HG03103 (cell line): Measurements from ENCODE around the gene MED14.
A peak's percentile ranks its signal among the peaks of the same experiment; 100 is the strongest.

Source experiments
- ATAC-seq: cut with Tn5 transposase; IDR thresholded peaks from one replicate; pipeline ENCODE4 v1.9.1; 2021; ENCODE audit warnings: low read depth; ENCODE audit not compliant: unreplicated experiment

The MED14 gene

DNA sequence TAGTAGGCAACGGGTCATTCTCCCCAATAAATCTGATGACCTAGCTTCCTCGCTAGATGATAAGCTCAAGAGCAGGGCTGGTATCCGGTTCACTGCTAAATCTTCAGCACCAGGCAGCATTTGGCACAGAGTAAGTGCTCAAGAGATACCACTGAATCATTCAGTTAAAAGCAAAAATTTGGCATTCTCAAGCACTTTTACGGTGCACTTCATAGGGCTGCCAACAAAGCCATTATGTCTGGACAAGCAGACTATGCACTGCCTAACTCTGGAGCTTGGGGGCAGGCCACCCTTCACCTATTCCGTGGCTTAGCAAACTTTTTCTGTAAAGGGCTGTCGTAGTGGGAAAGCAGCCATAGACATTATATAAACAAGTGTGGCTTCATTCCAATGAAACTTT is 64.2 kb downstream of the MED14 start:
- ATAC-seq, result no peak

DNA sequence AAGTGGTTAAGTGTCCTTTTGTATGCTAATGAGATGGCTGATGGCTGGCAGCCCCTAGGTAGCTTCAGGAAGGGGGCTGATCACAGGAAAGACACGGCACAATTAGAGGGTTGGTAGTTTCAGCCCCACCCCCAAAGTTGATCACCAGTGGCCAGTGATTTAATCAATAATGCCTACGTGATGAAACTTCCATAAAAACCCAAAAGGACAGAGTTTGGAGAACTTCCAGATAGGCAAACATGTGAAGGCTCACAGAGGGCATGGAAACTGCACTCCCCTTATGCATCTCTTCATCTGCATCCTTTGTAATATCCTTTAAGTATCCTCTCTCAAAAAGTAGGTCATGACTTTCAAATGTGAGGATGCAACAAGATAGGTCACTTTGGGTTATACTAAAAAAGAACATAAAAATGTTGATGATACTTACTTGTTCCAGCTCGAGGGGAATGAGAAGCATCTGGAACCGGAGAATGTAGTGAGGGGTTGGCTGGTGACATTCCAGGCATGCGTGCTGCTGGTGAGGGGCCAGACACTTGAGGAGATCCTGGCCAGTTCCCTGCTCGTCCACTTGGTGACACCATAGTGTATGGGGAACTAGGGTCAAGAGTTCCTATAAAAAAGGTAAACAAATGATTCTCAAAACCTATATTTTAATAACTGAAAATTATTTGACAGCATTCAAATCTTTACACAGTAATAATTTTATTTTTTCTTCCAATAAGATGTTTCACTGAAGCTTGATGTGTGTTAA is 71.3 kb downstream of the MED14 start:
- ATAC-seq, result no peak

DNA sequence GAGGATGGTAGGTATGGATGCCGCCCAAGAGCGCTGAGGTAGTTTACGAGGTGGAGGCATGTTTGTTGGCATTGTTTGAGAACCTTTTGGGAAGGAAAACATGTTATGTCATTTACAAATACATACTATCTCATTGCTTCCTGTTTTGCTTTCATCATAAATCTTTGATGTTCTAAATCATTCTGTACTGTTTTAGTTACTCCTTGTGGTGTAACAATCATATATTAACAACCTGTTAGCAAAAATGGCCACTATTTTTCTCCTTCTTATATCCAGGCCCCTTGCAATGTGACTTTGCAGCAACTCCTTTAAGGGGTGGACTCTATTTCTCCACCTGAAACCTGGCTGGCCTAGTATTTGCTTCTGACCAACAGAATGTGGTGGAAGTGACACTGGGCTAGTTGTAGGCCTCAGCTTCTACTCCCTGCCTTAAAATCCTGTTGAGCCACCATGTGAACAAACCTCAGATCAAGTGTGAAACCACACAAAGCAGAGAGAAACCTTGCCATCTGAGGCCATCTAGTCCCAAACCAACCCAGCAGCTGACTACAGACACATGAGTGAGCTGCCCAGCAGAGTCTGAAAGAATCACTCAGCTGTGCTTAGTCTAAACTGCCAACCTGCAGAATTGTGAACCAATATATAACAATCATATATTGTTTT is 72.1 kb downstream of the MED14 start:
- ATAC-seq, result no peak

DNA sequence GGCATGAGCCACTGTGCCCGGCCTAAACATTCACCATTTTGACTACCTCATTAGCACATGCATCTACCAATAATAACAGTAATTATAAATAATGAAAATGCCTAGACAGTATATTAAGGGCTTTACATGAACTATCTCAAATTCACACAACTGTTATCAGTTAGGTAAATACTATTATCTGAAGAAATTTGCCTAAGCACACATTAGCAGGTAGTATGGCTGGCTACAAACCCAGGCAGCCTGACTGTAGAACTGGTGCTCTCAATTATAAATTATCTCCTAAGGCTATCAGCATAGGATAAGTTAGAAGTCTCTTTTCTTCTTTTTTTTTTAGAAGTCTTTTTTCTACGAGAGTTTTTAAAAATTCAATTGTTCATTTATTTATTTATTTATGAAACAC is 73.9 kb downstream of the MED14 start:
- ATAC-seq, result no peak

DNA sequence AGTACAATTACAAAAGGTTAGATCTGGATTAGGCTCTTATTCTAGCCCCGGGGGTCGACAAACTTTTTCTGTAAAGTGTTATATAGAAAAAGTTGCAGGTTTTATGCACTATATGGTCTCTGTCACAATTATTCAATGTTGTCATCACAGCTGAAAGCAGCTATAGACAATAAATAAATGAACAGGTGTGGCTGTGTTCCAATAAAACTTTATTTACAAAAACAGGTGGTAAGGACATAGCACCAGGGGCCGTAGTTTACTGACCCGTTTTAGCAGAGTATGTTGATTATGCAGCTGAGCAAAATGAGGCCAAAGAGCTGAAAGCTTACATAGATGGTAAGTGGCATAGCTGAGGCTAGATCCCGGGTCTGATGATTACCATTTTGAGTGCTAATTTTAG is 75.0 kb downstream of the MED14 start:
- no peak for ATAC-seq

DNA sequence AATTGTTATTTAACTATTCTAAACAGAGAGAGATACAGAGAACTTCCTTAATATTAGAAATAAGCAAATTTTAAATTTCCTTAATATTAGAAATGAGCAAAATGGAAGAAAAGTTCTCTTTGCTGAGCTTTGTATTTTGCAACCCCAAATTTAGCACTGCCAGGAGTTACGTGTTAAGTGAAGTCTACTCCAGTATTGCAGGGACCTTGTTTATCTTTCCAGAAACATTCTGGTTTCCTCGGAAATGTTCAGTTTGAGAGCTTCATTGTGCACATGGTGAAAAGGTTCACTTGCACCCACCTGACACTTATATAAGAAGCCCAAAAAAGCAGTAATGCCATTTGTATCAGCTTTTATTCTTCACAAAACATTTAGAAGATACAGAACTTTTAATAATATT is 81.8 kb downstream of the MED14 start:
- no peak for ATAC-seq

DNA sequence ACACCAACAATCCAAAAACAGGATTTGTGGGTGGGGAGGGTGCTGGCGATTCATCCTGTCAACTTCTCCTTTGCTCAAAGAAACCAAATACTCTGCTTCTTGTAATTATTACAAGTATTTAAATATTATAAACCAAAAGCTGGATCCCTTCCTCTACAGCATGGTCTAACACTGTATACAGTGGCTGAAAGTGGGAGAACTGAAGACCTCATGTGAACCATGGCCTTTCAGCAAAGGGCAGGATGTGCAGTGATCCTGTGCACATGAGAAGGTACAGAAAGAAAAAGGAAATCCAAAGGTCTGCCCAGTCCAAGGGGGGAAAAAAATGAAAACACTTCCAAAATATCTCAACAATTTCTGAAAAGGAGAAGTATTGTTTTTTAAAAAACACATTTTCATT is 82.7 kb downstream of the MED14 start:
- ATAC-seq, result no peak

DNA sequence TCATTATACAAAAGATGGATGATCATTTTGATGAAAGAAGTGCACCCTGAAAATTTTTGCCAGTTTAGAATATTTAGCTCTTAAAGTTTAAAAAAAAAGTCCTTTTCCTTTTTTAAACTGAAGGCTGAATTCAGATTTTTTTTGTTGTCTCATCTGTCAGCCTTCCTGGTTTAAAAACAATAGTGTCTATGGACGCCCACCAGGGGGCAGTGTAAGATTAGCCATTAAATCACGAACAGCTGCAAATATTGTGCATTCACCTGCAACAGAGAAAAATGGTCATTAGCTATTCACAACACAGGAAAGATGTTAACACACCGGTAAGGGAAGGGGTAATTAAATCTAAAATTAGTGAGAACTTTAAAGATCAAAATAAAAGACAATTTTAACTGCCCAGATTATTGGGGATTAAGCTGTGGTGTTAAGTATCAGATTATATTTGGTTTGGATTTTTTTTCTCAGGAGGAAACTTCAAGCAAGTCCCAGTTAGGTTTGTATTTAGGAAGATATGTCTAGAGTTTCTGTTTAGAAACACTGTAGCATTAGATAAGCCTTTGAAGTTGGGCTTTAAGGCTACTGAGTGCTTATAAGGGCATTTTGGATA is 83.6 kb downstream of the MED14 start:
- ATAC-seq, result no peak

DNA sequence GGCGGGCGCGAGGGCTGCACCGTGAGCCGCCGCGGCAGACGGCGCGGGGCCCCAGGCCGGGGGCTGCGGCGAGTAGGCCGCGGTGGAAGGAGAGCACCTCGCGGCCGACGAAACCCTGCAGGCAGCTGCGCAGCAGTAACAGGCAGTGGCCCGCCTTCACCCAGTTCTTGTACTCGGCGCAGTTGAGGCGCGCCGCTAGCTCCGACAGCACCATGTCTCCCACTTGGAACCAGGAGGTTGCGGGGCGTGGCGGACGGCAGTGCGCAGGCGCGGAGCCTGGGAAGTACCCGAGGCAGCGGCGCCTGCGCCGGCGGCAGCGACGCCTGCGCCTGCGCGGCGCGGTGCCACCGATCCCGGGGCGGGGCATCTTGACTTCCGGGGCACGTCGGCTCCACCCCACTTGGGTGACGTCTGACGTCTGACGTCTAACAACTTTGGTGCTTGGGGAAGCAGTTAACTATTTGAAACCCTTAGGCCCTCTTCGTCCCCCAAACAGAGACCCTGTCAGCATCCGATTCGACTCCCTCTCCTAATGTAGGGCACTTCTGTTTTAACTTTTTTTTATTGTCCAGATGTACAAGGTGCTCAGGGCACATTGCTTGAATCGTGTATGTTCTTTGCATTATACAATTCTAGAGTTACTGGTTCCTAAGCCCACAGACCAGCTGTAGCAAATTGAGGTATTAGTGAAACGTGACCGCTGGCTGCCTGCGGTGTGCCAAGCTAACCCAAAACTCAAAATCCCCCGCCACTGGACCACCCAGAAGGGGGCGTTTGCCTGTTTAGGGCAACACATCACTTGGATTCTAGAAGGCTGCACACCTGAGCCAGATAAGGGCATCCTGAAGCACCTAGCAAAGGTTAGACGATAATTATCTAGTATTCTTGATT is 87.8 kb downstream of the MED14 start, which contains the start of gene CXorf38:
TSS of gene CXorf38 (minus strand) at position 255 of the 891 bp plus-strand sequence. CDS start at position 214, 41 bp downstream.
- peak; percentile 66 for ATAC-seq

DNA sequence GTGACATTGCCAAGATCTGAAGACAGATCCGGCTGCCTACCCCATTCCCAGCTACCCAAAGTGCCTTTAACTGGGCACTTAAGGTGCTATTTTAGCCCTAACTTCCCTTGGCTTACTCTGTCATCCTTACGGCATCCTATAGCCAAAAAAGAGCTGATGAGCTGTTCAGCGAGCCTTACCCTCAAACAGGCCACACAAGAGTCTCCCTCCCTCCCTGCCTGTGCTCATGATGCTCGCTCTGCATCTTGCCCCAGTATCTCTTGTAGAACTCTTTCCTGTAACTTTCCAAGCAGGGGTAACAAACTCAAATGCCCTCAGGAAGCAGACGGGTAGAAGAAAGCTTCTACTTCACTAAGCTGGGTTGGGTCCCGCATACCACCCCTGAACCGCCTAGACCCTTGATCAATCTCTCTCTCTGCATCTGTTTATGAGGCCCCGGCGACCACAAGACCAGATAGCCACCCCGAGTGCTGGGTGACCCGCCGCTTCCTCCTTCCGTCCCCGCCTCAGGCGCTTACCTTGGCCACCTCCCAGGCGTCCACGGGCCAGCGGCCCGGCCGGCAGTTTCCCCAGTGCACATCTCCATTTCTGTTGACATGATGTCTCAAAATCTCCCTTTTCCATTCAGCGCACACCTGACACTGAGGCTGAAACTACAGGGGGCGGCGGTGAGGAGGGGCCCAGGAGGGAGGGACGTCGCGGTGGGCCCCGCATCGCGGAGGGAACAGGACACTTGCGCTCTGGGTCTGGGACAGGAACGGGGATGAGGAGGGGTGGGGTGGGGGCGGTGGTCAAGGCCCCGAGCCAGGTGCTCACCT is 88.6 kb downstream of the MED14 start:
- ATAC-seq, result peak; percentile 21

DNA sequence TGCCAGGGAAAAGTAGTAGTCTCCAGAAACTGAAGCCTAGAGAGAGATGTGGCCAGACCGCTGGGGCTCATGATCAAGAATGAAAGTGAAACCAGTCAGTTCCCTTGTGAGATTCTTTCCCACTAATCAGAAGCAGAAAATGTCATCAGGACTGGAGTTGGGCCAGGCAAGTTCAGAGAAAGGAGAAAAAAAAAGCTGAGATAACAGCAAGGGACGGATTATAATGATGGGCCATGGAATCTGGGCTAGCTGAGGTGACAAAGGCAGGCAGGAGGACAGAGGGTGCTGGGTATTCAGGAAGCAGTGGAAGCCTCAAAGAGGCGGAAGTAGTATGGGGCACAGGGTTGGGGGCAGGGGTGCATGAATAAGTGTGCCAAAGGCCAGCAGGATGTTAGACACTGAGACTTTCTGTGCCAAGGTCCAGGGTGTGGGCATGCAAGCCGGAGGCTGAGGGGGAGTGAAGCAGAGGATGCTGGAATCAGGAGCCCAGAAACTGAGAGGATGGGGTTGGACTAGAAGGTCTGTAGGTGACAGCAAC is 90.5 kb downstream of the MED14 start:
- ATAC-seq, result no peak

DNA sequence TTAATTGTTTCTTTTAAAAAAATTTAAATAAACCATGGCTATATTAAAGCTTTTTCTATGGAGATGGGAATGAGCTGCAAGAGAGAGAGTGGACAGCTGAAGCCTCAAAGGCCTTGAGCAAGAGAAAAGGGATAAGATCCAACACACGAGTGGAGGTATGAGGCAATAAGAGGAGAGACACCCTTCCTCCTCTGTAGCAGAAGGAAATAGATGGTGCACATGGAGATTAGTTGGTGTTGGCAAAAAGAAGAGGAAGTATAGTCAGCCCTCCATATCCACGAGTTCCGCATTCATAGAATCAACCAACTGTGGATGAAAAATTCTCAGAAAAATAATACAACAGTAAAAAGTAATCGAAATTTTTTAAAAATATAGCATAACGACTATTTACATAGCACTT is 91.2 kb downstream of the MED14 start:
- no peak for ATAC-seq

DNA sequence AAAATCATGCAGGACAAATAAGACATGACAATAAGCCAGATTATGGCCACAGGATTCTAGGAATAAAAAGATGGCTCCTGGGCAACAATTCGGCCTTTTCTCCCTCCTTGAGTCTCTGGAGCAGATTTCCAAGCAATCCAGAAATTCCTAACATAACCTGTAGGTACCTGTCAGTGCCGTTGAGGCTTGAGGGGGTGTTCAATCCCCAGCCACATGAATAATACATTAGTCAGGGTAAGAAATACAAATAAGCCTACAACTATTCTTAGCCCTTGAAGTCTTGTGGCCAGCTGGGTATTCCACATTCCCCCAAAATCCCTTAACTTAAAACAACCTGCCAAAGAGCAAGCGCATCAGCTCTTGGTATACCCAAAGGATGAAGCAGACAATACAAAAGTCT is 97.7 kb downstream of the MED14 start:
- ATAC-seq, result no peak

DNA sequence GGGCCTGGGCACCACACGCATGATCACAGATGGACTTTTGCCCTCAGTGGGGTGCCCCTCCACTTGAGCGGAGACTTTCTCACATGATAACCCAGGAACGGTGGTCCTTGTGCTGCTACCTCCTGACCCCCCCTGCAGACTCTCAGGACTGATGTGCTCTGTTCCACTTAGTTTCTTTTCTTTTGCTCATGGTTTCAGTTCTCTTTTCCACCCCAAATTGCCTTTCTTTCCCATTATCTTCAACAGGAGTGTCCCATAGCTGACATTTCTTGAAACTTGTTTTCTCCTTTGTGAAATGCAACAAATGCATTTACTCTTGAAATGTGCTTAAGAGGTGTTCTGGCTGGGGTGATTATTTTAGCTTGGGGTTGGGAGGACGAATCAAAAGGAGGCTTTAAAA is 103.1 kb downstream of the MED14 start:
- no peak for ATAC-seq

DNA sequence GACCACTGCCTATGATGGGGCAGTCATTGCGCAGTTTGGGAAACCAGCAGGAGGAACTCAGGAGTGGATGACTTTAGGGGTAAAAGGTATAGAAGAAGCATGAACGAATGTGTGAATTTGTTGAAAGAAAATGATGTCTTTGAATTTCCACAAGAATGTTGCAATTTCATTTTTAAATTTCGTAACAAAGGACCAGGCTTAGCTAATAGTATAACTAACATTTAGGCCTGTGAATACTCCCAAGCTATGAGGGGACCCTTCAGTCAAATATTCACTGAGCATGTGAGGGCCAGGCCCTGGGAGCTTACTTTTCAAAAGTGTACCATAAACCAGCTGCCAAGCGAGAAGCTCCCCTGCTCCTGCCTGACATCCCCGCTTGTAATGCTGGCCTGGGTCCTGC is 106.8 kb downstream of the MED14 start:
- ATAC-seq, result no peak

DNA sequence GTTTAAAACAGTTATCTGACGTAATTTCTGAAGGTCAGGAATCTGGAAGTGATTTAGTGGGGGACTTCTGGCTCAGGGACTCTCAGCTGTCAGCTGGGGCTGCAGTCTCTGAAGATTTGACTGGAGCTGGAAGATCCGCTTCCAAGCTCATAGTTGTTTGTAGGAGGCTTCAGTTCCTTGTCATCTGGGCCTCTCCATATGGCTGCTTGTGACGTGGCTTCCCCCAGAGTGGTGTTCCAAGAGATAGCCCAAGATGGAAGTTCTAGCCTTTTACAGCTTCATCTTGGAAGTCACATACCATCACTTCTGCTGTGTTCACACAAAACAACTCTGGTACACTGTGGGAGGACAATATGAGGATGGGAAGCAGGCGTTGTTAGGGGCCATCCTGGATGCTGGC is 110.0 kb downstream of the MED14 start:
- no peak for ATAC-seq

DNA sequence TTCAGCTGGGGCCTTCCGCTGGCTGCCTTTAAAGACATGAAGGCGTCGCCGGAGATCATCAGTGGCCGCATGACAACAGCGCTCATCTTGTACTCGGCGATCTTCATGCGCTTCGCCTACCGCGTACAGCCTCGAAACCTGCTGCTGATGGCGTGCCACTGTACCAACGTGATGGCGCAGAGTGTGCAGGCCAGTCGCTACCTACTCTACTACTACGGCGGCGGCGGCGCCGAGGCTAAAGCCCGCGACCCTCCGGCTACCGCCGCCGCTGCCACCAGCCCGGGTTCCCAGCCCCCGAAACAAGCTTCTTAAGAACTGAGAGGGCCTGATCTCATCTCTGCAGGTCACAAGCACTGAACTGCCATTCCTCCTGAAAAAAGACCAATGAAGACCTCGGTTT is 111.7 kb downstream of the MED14 start:
- ATAC-seq, result no peak

DNA sequence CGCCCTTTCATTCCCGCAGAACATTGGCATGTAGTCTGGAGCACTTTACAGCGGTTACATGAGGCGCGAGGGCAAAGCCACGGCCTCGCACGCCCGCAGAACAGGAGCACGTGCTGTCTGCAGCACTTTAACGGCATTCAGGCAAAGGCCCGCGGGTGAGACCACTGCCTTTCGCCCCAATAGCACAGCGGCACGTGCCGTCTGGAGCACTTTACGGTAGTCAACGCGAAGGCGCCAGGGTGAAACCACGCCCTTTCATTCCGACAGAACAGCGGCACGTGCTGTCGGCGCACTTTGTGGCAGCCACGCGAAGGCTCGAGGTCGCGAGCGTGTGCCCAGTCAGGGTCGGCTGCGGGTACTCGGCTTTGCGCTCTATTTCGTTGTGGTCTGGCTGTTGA is 112.2 kb downstream of the MED14 start, which contains the start of gene MPC1L:
TSS of gene MPC1L (plus strand) at position 290 of the 398 bp plus-strand sequence. CDS start 138 bp downstream, outside the sequence.
- ATAC-seq, result no peak

DNA sequence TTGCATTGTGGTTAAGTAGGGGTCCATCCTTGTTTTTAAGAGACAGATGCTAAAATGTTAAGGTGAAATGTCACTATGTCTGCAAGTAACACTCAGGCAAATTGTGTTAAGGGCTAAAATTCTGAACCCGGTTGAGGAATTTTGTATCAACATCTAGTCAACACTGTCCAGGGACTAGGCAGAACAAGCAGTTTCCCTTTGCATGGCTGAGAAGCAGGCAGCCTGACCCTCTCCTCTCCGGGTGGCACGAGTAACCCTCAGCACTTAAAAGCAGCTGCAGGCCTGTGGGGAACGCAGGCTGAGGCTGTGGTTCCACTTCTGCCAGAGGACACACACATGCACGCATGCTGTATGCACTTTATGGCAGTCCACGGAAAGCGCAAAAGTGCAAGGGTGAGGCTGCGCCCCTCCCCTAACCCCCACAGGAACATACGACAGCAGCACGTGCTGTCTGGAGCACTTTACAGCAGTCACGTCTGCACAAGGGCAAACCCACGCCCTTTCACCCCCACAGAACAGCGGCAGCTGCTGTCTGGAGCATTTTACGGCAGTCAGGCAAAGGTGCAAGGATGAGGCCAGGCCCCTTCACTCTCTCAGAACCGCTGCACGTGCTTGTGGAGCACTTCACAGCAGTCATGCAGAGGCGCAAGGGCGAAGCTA is 112.7 kb downstream of the MED14 start:
- no peak for ATAC-seq
